ENCODE results near the gene GATM.

GATM gene

DNA sequence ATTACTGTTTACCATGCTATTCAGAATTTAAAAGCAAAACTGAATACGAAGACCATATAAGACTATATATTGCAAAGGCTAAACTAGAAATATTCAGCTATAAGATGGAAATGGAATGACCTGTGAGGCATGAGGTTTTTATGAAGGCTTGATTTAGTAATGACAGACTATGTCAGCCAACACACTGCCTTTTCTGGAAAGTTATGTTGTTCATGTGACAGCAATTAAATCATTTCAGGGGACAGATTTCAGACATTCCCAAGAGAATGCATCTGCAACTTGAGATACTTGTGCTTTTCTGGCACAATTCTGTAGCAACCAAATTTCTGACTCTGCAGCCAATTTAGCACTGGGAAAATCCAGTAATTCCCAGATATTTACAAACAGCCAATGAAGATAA, 8.6 kb upstream of the GATM start:
- TF ChIP-seq, protein P1, sequence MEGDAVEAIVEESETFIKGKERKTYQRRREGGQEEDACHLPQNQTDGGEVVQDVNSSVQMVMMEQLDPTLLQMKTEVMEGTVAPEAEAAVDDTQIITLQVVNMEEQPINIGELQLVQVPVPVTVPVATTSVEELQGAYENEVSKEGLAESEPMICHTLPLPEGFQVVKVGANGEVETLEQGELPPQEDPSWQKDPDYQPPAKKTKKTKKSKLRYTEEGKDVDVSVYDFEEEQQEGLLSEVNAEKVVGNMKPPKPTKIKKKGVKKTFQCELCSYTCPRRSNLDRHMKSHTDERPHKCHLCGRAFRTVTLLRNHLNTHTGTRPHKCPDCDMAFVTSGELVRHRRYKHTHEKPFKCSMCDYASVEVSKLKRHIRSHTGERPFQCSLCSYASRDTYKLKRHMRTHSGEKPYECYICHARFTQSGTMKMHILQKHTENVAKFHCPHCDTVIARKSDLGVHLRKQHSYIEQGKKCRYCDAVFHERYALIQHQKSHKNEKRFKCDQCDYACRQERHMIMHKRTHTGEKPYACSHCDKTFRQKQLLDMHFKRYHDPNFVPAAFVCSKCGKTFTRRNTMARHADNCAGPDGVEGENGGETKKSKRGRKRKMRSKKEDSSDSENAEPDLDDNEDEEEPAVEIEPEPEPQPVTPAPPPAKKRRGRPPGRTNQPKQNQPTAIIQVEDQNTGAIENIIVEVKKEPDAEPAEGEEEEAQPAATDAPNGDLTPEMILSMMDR (IDR thresholded peaks at IDR 0.05; ENCODE audit: extremely low read depth, missing control alignments), result no peak
- no peak for DNase-seq (ENCODE audit: low spot score)

DNA sequence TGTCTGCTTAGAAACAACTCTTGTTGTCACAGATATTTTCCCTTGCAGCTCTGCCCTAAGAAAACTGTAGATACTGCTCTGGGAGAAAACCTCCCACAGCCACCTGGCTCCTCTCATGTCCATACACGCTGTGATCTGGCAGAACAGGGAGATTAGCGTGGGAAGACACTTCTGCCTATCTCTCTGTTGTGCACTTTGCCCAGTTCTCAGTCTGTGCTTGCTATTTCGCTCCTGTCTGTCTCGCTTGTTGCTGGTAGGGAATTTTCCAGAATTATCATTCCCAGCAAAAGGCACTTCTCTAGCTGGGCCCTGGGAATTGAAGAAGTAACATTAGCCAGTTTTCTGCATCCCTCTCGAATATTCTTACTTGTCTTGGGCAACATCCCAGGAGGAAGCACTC, 8.1 kb upstream of the GATM start:
- TF ChIP-seq, protein P1 (IDR thresholded peaks at IDR 0.05; ENCODE audit: extremely low read depth, missing control alignments), result no peak
- no peak for DNase-seq (ENCODE audit: low spot score)

DNA sequence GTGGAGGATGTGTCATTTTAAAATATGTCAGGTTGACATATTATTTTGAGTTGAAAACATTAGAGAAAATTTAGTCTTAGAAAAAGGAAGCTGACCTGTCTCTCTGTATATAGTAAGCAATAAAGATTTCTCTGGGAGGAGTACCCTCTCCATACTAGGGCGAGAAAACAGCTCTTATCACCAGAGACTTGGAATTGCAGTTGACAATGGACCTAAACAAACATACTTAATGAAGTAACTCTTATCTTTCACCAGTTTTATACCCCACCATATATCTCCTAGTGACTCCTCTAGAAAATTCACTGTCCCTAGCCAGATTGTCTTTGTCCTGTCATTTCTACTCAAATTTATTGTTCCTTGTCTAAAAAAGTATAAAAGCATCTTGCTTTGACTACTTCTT, 7.2 kb upstream of the GATM start:
- DNase-seq (ENCODE audit: low spot score), result no peak
- TF ChIP-seq, protein P1 (IDR thresholded peaks at IDR 0.05; ENCODE audit: extremely low read depth, missing control alignments), result no peak

DNA sequence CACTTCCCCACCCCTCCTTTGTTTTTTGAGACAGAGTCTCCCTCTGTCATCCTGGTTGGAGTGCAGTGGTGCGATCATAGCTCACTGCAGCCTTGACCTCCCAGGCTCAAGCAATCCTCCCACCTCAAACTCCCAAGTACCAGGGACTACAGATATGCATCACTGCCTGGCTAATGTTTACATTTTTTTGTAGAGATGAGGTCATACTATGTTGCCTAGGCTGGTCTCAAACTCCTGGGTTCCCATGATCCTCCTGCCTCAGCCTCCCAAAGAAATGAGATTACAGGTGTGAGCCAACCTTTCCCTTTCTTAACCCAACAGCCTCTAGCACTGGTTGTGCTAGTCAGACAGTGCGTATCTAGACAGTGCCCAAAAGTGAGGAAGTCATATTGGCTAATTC, 6.4 kb upstream of the GATM start:
- no peak for DNase-seq (ENCODE audit: low spot score)
- TF ChIP-seq, protein P1 (IDR thresholded peaks at IDR 0.05; ENCODE audit: extremely low read depth, missing control alignments), result no peak

DNA sequence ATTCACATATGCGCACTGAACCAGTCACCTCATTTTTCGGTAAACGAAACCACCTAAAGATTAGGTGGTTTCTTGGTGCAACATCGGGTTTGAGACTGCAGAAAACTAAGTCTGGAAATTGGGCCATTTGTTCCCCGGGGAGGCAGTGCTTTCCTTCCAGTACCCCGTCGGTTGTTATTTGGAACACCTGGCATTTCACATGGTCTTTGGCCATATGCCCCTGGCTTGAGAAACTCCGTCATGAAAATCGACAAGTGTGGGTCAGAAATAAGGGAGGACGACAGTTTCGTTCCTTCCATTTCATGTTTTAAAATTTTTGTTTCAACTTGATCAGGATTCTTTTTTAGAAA, 544 bp upstream of the GATM start:
- DNase-seq (ENCODE audit: low spot score), result no peak
- TF ChIP-seq, protein P1 (IDR thresholded peaks at IDR 0.05; ENCODE audit: extremely low read depth, missing control alignments), result no peak

DNA sequence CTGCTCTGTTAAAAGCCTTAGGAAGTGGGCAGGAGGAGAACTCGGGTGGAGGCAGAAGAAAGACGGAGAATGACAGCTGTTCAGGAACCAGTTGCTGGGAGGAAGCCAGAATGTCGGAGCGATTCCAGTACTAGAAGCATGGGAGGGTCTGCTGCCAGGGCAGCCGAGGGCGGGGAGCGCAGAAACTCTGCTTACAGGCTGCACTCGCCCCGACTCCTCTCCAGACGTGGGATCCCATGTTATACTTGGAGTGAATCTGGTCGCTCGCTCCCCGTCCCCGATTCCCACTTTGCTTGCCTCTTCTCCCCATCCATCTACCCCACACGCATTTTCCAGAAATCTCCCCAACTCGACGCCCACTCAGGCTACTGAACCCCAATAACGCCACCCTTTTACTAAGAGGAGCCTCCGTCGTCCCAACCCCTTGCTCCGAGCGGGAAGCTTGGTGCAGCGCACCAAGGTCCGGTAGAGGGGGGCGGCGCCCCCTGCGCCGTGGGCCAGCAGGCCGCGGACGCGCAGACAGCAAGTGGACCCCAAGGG, 665 bp downstream of the GATM start:
- peak; percentile 23 for DNase-seq (ENCODE audit: low spot score)
- TF ChIP-seq, protein P1 (IDR thresholded peaks at IDR 0.05; ENCODE audit: extremely low read depth, missing control alignments), result no peak

DNA sequence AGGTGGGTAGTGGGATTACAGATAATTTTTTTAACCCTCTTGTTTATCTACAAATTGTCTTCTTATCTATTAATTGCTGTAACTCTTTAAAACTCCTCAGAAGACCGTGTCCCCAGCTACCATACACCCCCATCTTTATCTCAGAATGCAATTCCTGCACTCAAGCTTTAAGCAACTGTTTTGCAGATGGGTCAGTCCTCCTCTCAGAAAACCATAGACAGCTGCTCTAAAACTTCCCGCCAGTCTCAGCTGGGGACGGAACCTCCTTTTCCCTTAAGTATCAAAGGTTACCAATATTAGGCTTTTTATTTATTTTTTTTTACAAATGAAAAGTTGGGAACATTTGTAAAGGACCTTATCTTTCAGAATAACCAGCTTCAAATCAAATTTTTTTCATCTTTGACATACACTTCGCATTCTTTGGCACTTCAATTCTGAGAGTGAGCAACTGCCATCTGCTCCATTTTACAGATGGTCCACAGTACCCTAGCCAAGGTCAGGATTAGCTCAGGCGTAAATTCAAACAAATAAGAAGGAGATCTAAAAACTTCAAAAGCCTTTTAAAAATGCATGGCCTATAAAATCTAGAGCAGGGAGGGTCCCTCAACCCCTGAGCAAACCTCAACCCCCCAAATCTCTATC, 1.3 kb downstream of the GATM start:
- TF ChIP-seq, protein P1 (IDR thresholded peaks at IDR 0.05; ENCODE audit: extremely low read depth, missing control alignments), result no peak
- no peak for DNase-seq (ENCODE audit: low spot score)
